HEK293 (cell line): ENCODE measurements around the gene CAMKMT.

Experiments
- CTCF ChIA-PET: fragments of 350-600 bp; formaldehyde crosslinking; extraction: SDS; loops from one replicate; lab custom pipeline; 2021; ENCODE audit warnings: antibody characterized with exemption; lab: Yijun Ruan, JAX
- POLR2A ChIA-PET: fragments of 300-600 bp; formaldehyde crosslinking; extraction: SDS; loops from one replicate; lab custom pipeline; 2020; ENCODE audit warnings: antibody characterized with exemption, inconsistent platforms; lab: Yijun Ruan, JAX
- H3K27ac ChIP-seq: fragments of 200-500 bp; sonication (Bioruptor generic); 2 replicates; pipeline ENCODE4 v1.5.1; 2014; ENCODE audit warnings: low read depth, low read length, control low read depth, inconsistent platforms; ENCODE audit errors: extremely low read depth
- H3K36me3 ChIP-seq, 2 experiments: fragments of 200-500 bp in 1 of 2; sonication (Bioruptor generic) in 1 of 2; 1 replicate in 1 of 2; 2 replicates in 1 of 2; pipeline ENCODE4 v1.5.1; 2014 to 2017; ENCODE audit warnings: inconsistent platforms in 2 of 2, low read length in 2 of 2; ENCODE audit not compliant: control insufficient read depth in 2 of 2, insufficient read depth in 1 of 2
- H3K4me1 ChIP-seq: fragments of 200-500 bp; sonication (Bioruptor generic); 2 replicates; pipeline ENCODE4 v1.5.1; 2014; ENCODE audit warnings: mild to moderate bottlenecking, low read length, inconsistent platforms; ENCODE audit not compliant: control insufficient read depth, insufficient read depth
- H3K4me3 ChIP-seq: 2 replicates; pipeline ENCODE4 v1.5.1; 2011; ENCODE audit warnings: low read depth, mild to moderate bottlenecking, control low read depth, low read length, moderate library complexity
- H3K9me3 ChIP-seq: fragments of 200-500 bp; sonication (Bioruptor generic); 2 replicates; pipeline ENCODE4 v1.5.1; 2014; ENCODE audit warnings: low read depth, low read length, inconsistent platforms; ENCODE audit not compliant: control insufficient read depth, insufficient read depth
- BCL11B ChIP-seq: fragments of 450-650 bp; formaldehyde crosslinking; IDR thresholded peaks from 2 replicates; pipeline ENCODE4 v1.5.1; 2016; ENCODE audit warnings: low read depth, missing biosample characterization, missing genetic modification characterization
- IKZF3 ChIP-seq: fragments of 450-650 bp; IDR thresholded peaks from 2 replicates; pipeline ENCODE4 v1.5.0; 2018; ENCODE audit warnings: missing biosample characterization, mild to moderate bottlenecking, missing genetic modification characterization, moderate library complexity
- SP3 ChIP-seq: fragments of 450-650 bp; formaldehyde crosslinking; IDR thresholded peaks from 2 replicates; pipeline ENCODE4 v1.5.1; 2016; ENCODE audit warnings: missing biosample characterization, missing genetic modification characterization
- YY1 ChIP-seq: fragments of 450-650 bp; formaldehyde crosslinking; IDR thresholded peaks from 2 replicates; pipeline ENCODE4 v1.5.1; 2018; ENCODE audit warnings: missing biosample characterization, missing genetic modification characterization
- ZBTB1 ChIP-seq: fragments of 450-650 bp; formaldehyde crosslinking; IDR thresholded peaks from 2 replicates; pipeline ENCODE4 v1.5.1; 2016; ENCODE audit warnings: missing biosample characterization, missing genetic modification characterization
- ZBTB21 ChIP-seq: fragments of 450-650 bp; formaldehyde crosslinking; IDR thresholded peaks from 2 replicates; pipeline ENCODE4 v1.5.1; 2017; ENCODE audit warnings: missing biosample characterization, missing genetic modification characterization
- ZBTB8A ChIP-seq: fragments of 450-650 bp; formaldehyde crosslinking; IDR thresholded peaks from 2 replicates; pipeline ENCODE4 v1.5.1; 2016; ENCODE audit warnings: missing biosample characterization, missing genetic modification characterization
- ZNF155 ChIP-seq: fragments of 450-650 bp; formaldehyde crosslinking; IDR thresholded peaks from 2 replicates; pipeline ENCODE4 v1.5.1; 2016; ENCODE audit warnings: missing biosample characterization, missing genetic modification characterization
- ZNF341 ChIP-seq: fragments of 450-650 bp; formaldehyde crosslinking; IDR thresholded peaks from 2 replicates; pipeline ENCODE4; 2016; ENCODE audit warnings: low read depth, missing biosample characterization, missing genetic modification characterization
- ZNF596 ChIP-seq: fragments of 450-650 bp; IDR thresholded peaks from 2 replicates; pipeline ENCODE4 v1.5.0; 2018; ENCODE audit warnings: missing biosample characterization, mild to moderate bottlenecking, missing genetic modification characterization, moderate library complexity
- ZNF600 ChIP-seq: fragments of 450-650 bp; formaldehyde crosslinking; IDR thresholded peaks from 2 replicates; pipeline ENCODE4 v1.5.1; 2016; ENCODE audit warnings: missing biosample characterization, missing genetic modification characterization
- ZNF629 ChIP-seq: fragments of 450-650 bp; formaldehyde crosslinking; IDR thresholded peaks from 2 replicates; pipeline ENCODE4 v1.5.1; 2017; ENCODE audit warnings: missing biosample characterization, missing genetic modification characterization
- ZNF677 ChIP-seq: fragments of 450-650 bp; IDR thresholded peaks from 2 replicates; pipeline ENCODE4 v1.5.0; 2018; ENCODE audit warnings: missing biosample characterization, mild to moderate bottlenecking, missing genetic modification characterization, moderate library complexity
- ZNF776 ChIP-seq: fragments of 450-650 bp; formaldehyde crosslinking; IDR thresholded peaks from 2 replicates; pipeline ENCODE4 v1.5.0; 2017; ENCODE audit warnings: missing biosample characterization, missing genetic modification characterization, borderline replicate concordance
- TF ChIP-seq, protein P1 (sequence below): fragments of 450-650 bp; formaldehyde crosslinking; conservative IDR thresholded peaks from 2 replicates; pipeline ENCODE4 v1.5.1; 2016; ENCODE audit warnings: low read depth, missing biosample characterization, missing genetic modification characterization
- TF ChIP-seq, protein P2 (sequence below): fragments of 450-650 bp; formaldehyde crosslinking; IDR thresholded peaks from 2 replicates; pipeline ENCODE4 v1.5.1; 2016; ENCODE audit warnings: missing biosample characterization, missing genetic modification characterization, borderline replicate concordance

Gene CAMKMT

DNA sequence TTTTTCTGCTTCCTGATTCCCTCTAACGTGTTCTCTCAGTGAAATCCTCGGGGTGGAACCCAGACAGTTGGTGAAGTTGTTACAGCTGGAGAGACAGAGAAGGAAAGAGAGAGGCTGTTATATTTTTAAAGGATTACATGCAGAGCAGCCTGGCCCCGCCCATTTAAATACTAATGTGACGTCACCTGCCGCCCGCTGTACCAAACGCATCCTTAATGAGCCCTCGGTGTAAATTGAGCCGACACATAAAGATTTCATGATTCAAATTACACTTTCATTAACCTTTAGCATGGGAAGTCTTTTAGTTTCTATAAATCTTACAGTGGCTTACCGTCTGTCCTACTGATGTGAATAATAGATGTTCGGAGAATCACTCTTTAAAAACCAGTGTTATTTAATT lies 415.8 kb downstream of the CAMKMT start (continued):
- TF ChIP-seq, protein P1, sequence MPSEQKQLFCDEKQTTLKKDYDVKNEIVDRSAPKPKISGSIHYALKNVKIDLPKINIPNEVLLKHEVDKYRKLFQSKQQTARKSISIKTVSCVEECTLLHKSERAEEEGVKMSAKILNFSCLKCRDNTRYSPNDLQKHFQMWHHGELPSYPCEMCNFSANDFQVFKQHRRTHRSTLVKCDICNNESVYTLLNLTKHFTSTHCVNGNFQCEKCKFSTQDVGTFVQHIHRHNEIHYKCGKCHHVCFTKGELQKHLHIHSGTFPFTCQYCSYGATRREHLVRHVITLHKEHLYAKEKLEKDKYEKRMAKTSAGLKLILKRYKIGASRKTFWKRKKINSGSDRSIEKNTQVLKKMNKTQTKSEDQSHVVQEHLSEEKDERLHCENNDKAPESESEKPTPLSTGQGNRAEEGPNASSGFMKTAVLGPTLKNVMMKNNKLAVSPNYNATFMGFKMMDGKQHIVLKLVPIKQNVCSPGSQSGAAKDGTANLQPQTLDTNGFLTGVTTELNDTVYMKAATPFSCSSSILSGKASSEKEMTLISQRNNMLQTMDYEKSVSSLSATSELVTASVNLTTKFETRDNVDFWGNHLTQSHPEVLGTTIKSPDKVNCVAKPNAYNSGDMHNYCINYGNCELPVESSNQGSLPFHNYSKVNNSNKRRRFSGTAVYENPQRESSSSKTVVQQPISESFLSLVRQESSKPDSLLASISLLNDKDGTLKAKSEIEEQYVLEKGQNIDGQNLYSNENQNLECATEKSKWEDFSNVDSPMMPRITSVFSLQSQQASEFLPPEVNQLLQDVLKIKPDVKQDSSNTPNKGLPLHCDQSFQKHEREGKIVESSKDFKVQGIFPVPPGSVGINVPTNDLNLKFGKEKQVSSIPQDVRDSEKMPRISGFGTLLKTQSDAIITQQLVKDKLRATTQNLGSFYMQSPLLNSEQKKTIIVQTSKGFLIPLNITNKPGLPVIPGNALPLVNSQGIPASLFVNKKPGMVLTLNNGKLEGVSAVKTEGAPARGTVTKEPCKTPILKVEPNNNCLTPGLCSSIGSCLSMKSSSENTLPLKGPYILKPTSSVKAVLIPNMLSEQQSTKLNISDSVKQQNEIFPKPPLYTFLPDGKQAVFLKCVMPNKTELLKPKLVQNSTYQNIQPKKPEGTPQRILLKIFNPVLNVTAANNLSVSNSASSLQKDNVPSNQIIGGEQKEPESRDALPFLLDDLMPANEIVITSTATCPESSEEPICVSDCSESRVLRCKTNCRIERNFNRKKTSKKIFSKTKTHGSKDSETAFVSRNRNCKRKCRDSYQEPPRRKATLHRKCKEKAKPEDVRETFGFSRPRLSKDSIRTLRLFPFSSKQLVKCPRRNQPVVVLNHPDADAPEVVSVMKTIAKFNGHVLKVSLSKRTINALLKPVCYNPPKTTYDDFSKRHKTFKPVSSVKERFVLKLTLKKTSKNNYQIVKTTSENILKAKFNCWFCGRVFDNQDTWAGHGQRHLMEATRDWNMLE (tag by site-specific recombination) = peak; percentile 42; the same call in 1 of the 2 replicates
- TF ChIP-seq ZBTB8A (tag by site-specific recombination) = peak; percentile 41; the same call in 1 of the 2 replicates
- TF ChIP-seq ZNF600 (tag by site-specific recombination) = no peak
- 0 out of 2 replicates have a peak, but pooled peaks have one; percentile 17 for TF ChIP-seq SP3 (tag by site-specific recombination)
- TF ChIP-seq, protein P2, sequence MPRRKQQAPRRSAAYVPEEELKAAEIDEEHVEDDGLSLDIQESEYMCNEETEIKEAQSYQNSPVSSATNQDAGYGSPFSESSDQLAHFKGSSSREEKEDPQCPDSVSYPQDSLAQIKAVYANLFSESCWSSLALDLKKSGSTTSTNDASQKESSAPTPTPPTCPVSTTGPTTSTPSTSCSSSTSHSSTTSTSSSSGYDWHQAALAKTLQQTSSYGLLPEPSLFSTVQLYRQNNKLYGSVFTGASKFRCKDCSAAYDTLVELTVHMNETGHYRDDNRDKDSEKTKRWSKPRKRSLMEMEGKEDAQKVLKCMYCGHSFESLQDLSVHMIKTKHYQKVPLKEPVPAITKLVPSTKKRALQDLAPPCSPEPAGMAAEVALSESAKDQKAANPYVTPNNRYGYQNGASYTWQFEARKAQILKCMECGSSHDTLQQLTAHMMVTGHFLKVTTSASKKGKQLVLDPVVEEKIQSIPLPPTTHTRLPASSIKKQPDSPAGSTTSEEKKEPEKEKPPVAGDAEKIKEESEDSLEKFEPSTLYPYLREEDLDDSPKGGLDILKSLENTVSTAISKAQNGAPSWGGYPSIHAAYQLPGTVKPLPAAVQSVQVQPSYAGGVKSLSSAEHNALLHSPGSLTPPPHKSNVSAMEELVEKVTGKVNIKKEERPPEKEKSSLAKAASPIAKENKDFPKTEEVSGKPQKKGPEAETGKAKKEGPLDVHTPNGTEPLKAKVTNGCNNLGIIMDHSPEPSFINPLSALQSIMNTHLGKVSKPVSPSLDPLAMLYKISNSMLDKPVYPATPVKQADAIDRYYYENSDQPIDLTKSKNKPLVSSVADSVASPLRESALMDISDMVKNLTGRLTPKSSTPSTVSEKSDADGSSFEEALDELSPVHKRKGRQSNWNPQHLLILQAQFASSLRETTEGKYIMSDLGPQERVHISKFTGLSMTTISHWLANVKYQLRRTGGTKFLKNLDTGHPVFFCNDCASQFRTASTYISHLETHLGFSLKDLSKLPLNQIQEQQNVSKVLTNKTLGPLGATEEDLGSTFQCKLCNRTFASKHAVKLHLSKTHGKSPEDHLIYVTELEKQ = 0 out of 2 replicates have a peak, but pooled peaks have one; percentile 14
- TF ChIP-seq ZNF776 (tag by site-specific recombination) = no peak
- 0 out of 2 replicates have a peak, but pooled peaks have one; percentile 45 for TF ChIP-seq ZNF596 (tag by site-specific recombination)
- no peak for TF ChIP-seq YY1 (tag by site-specific recombination)
- TF ChIP-seq ZNF629 = peak; percentile 91
- no peak for TF ChIP-seq ZNF677 (tag by site-specific recombination)
- peak; percentile 76 for TF ChIP-seq ZBTB21 (tag by site-specific recombination)
- TF ChIP-seq ZNF155 (tag by site-specific recombination) = no peak
- TF ChIP-seq BCL11B = 0 out of 2 replicates have a peak, but pooled peaks have one; percentile 34
- peak; percentile 33 for TF ChIP-seq IKZF3 (tag by site-specific recombination)

DNA sequence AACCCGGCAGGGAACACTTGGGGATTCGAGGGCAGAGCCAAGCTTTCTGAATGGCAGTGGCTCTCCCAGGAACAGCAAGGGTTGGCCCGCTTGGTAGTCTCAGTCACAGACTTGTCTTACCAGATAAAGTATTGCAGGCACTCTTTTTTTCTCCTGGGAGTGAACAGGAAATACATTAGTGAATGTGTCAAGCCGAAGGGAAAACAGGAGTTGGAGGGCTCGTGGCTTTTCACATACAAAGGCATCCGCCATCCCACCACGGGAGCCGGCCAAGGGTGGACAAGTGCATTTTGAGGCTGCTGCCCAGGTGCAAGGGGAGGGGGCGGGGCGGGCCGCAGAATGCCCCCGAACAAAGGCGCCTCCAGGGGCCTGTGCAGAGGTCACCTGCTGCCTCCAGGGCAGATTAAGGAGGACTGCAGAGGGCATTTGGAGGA lies 416.5 kb downstream of the CAMKMT start:
- Histone ChIP-seq H3K36me3 (no peaks in the 10 kb centered on the region), H3K9me3 (no peaks in the 10 kb centered on the region; the same call in 1 of the 2 replicates), H3K4me1 (peaks cover 31% of the 10 kb centered on the region), H3K4me3 (no peak overlapping the region)
- POLR2A ChIA-PET = no interaction called here
- no peak for TF ChIP-seq ZBTB1 (tag by site-specific recombination)
- TF ChIP-seq ZNF341 (tag by site-specific recombination) = 0 out of 2 replicates have a peak, but pooled peaks have one; percentile 19
- TF ChIP-seq, all 188 proteins: peak for 1
- CTCF ChIA-PET = no interaction called here
- no peak overlapping the region; the same call in 1 of the 2 replicates for H3K27ac ChIP-seq
